Type B pancreatic cell (in vitro differentiated cells): ENCODE data around the gene IGF1. TPM values are rescaled to one million over a fixed set of nuclear protein-coding genes. Genes with fewer than 3 reads are reported as not detected.

Experiments used
- DNase-seq: peaks from one replicate; pipeline ENCODE4 v3.0.0; 2021; ENCODE audit warnings: mixed read lengths; ENCODE audit not compliant: unreplicated experiment; ENCODE audit errors: extremely low spot score
- H3K27ac Mint-ChIP-seq: 2 replicates; pipeline ENCODE4 v1.8.0; 2021; ENCODE audit warnings: mild to moderate bottlenecking, mixed read lengths
- H3K27me3 Mint-ChIP-seq: 2 replicates; pipeline ENCODE4 v1.8.0; 2021; ENCODE audit warnings: mixed read lengths
- H3K36me3 Mint-ChIP-seq: 2 replicates; pipeline ENCODE4 v1.8.0; 2021; ENCODE audit warnings: mixed read lengths
- H3K4me1 Mint-ChIP-seq: one replicate; pipeline ENCODE4 v1.8.0; 2021; ENCODE audit warnings: mixed read lengths; ENCODE audit not compliant: unreplicated experiment
- H3K4me3 Mint-ChIP-seq: 2 replicates; pipeline ENCODE4 v1.8.0; 2021; ENCODE audit warnings: mild to moderate bottlenecking, mixed read lengths
- H3K9me3 Mint-ChIP-seq: 2 replicates; pipeline ENCODE4 v1.8.0; 2021; ENCODE audit warnings: mixed read lengths
- CTCF ChIP-seq: fragments of 200-600 bp; sonication (generic); conservative IDR thresholded peaks from 2 replicates; pipeline ENCODE4 v1.5.0; 2021; ENCODE audit warnings: antibody characterized with exemption, mild to moderate bottlenecking
- total RNA-seq: library from RNA; stranded (reverse); gene quantifications from 2 replicates; pipeline ENCODE4 v1.2.1, GENCODE V29; 2021; ENCODE audit warnings: low replicate concordance

Gene IGF1
- total RNA-seq, 1 donor from 2014 or later = 16.1 TPM

GRCh38 chr12:102385343-102385742 is 95.0 kb downstream of the IGF1 start:
- DNase-seq = no peak
- no peak overlapping the region for H3K27ac Mint-ChIP-seq
- peaks cover 7% of the 10 kb centered on the region for H3K36me3 Mint-ChIP-seq
- peaks cover 22% of the 10 kb centered on the region for H3K9me3 Mint-ChIP-seq
- H3K4me1 Mint-ChIP-seq = no peaks in the 10 kb centered on the region
- H3K4me3 Mint-ChIP-seq = no peak overlapping the region
- H3K27me3 Mint-ChIP-seq = peaks cover 10% of the 10 kb centered on the region
- TF ChIP-seq CTCF = no peak

- no peak for DNase-seq
- TF ChIP-seq CTCF = no peak
- Mint-ChIP-seq H3K4me1 (no peaks in the 10 kb centered on the region), H3K9me3 (peaks cover 14% of the 10 kb centered on the region), H3K4me3 (no peak overlapping the region), H3K36me3 (peaks cover 5% of the 10 kb centered on the region), H3K27ac (no peak overlapping the region), H3K27me3 (no peaks in the 10 kb centered on the region)
Measured at GRCh38 chr12:102379346-102380162, 100.8 kb downstream of the IGF1 start.

GRCh38 chr12:102376781-102377180 is 103.6 kb downstream of the IGF1 start:
- H3K4me3 Mint-ChIP-seq = no peak overlapping the region
- no peaks in the 10 kb centered on the region for H3K27me3 Mint-ChIP-seq
- no peak overlapping the region for H3K27ac Mint-ChIP-seq
- H3K4me1 Mint-ChIP-seq = peaks cover 7% of the 10 kb centered on the region
- peaks cover 5% of the 10 kb centered on the region for H3K9me3 Mint-ChIP-seq
- no peak for DNase-seq
- H3K36me3 Mint-ChIP-seq = no peaks in the 10 kb centered on the region
- TF ChIP-seq CTCF = no peak

GRCh38 chr12:102376181-102376747 is 104.1 kb downstream of the IGF1 start:
- Mint-ChIP-seq H3K4me3 (no peak overlapping the region), H3K9me3 (peaks cover 5% of the 10 kb centered on the region), H3K36me3 (no peaks in the 10 kb centered on the region), H3K4me1 (peaks cover 9% of the 10 kb centered on the region), H3K27ac (no peak overlapping the region), H3K27me3 (no peaks in the 10 kb centered on the region)
- no peak for DNase-seq
- no peak for TF ChIP-seq CTCF

- no peak overlapping the region for H3K27ac Mint-ChIP-seq
- DNase-seq = no peak
- TF ChIP-seq CTCF = no peak
- peaks cover 9% of the 10 kb centered on the region for H3K4me1 Mint-ChIP-seq
- no peak overlapping the region for H3K4me3 Mint-ChIP-seq
- no peaks in the 10 kb centered on the region for H3K27me3 Mint-ChIP-seq
- peaks cover 5% of the 10 kb centered on the region for H3K9me3 Mint-ChIP-seq
- H3K36me3 Mint-ChIP-seq = no peaks in the 10 kb centered on the region
Measured at GRCh38 chr12:102374190-102374589, 106.2 kb downstream of the IGF1 start.
